GF-D8 (cell line): ENCODE results near the gene THADA.

ENCODE experiments used
- DNase-seq: peaks from one replicate; lab custom pipeline; 2025; lab: John Stamatoyannopoulos, UW

THADA gene

GRCh38 chr2:43346602-43347567 lies 249.0 kb downstream of the THADA start:
- no peak for DNase-seq

- no peak for DNase-seq
These were observed 250.0 kb downstream of the THADA start for GRCh38 chr2:43345872-43346271.

GRCh38 chr2:43345391-43345813 lies 250.4 kb downstream of the THADA start:
- DNase-seq = no peak

GRCh38 chr2:43344868-43345373 lies 250.9 kb downstream of the THADA start:
- DNase-seq = no peak

- DNase-seq = no peak
These were observed 252.1 kb downstream of the THADA start for GRCh38 chr2:43343573-43344304.

GRCh38 chr2:43341959-43342757 lies 253.7 kb downstream of the THADA start:
- DNase-seq = no peak

- DNase-seq = no peak
These were observed 254.9 kb downstream of the THADA start for GRCh38 chr2:43340945-43341356.

GRCh38 chr2:43340066-43340465 lies 255.8 kb downstream of the THADA start:
- no peak for DNase-seq

- peak; percentile 50 for DNase-seq
These were observed 262.1 kb downstream of the THADA start for GRCh38 chr2:43333656-43334144.

GRCh38 chr2:43333101-43333655 lies 262.7 kb downstream of the THADA start:
- no peak for DNase-seq

GRCh38 chr2:43332653-43333052 lies 263.2 kb downstream of the THADA start:
- no peak for DNase-seq

- DNase-seq = peak; percentile 88
These were observed 264.4 kb downstream of the THADA start for GRCh38 chr2:43331422-43331821.

- DNase-seq = no peak
These were observed 266.2 kb downstream of the THADA start for GRCh38 chr2:43329637-43330036.

GRCh38 chr2:43328832-43329231 lies 267.0 kb downstream of the THADA start:
- no peak for DNase-seq

- no peak for DNase-seq
These were observed 267.7 kb downstream of the THADA start for GRCh38 chr2:43328133-43328532.

- DNase-seq = peak; percentile 41
These were observed 268.7 kb downstream of the THADA start for GRCh38 chr2:43327119-43327518.

- DNase-seq = no peak
These were observed 269.6 kb downstream of the THADA start for GRCh38 chr2:43326101-43326825.

GRCh38 chr2:43325107-43325811 lies 270.6 kb downstream of the THADA start:
- DNase-seq = no peak

- DNase-seq = no peak
These were observed 271.4 kb downstream of the THADA start for GRCh38 chr2:43324259-43325106.
